ENCODE measurements around the gene CDCA7.
"Not testable (repeated sequence)": the region's sequence is repeated elsewhere in the genome, so short reads cannot be mapped to it uniquely, and the experiment has no call there.

Gene CDCA7

DNA sequence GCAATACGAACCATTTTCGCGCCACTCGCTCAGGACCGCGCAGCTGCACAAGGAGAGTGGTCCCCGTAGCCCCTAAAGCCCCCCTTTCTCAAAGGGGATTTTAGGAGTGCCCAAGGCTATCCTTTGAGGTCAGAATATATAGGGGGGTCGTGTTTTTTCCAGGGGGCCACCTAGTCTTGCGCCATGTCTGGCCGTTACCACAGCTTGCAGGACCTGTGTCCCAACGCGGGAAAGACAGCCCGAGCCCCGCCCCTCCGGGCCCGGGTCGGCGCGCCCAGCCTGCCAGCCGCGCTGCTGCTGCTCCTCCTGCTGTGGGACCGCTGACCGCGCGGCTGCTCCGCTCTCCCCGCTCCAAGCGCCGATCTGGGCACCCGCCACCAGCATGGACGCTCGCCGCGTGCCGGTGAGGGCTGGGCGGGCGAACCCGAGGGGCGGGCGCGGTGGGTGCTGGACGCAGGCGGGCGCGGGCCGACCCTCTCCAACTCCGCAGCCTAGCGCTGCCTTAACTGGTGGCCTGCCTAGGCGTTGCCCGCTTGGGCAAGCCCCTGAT is at the start of gene CDCA7:
TSS of gene CDCA7 (plus strand) at position 291 of the 550 bp plus-strand sequence. CDS start at position 383, 92 bp downstream.
- DNase-seq: peak; percentile 28

DNA sequence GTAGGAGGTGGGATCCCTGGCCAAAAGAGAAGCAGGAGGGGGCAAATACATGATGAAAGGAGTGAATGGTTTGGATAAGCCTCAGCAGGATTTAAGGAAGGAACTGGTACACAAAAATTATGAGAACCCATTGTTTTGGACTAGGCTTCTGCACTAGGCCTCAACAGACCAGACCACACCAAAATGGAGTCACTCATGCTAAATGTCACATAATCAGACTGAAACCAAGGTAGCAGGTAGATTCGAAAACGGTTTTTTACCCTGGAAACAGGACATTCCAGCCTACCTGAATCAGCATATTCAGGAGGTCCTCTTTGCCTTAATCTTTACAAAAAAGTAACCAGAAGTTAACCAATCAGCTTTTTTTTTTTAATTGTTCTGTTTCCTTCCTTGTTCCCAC is 49.4 kb upstream of the CDCA7 start:
- DNase-seq: no peak

GRCh38 chr2:173307293-173307692 is 47.4 kb upstream of the CDCA7 start:
- DNase-seq: no peak

DNA sequence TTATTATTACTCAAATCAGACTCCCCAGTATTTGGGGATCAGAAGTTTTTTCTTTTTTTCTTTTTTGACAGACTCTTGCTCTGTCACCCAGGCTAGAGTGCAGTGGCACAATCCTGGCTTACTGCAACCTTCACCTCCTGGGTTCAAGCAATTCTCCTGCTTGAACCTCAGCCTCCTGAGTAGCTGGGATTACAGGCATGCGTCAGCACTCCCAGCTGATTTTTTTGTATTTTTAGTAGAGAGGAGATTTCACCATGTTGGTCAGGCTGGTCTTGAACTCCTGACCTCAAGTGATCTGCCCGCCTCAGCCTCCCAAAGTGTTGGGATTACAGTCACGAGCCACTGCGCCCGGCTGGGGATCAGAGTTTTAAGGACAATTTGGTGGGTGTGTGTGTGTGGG is 45.3 kb upstream of the CDCA7 start:
- not testable (repeated sequence) for DNase-seq

DNA sequence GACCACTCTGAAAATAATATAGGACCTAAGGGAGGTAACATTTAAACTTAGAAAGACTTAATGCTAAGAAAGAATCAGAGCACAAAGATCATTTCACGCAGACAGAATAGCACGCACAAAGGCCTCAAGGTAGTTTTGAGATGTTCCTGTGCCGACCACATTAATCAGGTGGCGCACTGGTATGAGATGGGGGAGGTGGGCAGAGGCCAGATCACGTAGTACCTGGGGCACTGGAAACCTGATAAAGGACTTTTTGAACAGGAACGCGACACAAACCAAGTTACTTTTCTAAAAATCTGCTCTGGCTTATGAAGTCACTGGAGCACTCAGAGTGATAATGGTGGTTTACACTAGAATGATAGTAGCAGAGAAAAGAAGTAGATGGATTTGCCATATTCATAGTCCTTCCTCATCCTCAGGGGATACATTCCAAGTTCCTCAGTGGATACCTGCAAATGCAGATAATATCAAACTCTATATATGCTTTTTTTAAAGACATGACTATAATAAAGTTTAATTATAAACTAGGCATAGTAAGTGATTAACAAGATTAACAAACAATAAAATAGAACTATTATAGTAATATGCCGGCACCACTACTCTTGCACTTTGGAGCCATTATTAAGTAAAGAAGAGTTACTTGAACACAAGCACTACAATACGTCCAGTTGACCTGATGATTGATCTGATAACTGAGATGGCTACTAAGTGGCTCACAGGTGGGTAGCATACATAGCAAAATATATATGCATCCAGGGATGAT is 42.6 kb upstream of the CDCA7 start:
- DNase-seq: no peak

DNA sequence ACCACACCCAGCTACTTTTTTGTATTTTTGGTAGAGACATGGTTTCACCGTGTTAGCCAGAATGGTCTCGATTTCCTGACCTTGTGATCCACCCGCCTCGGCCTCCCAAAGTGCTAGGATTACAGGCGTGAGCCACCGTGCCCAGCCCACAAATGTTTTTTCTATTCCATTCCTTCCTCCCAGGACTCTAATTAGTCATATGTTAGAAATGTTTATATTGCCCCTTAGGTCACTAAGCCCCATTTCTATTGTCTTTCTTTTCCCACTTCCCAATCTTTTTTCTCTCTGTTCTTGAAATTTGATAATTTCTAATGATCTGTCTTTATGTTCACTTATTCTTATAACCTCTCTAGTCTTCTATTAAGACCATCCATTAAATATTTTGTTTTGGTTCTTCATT is 31.3 kb upstream of the CDCA7 start:
- no peak for DNase-seq

GRCh38 chr2:173326806-173327205 is 27.9 kb upstream of the CDCA7 start:
- DNase-seq: no peak

GRCh38 chr2:173327421-173327820 is 27.3 kb upstream of the CDCA7 start:
- no peak for DNase-seq

- DNase-seq: not testable (repeated sequence)
These were observed 21.7 kb upstream of the CDCA7 start for GRCh38 chr2:173333003-173333402.

- DNase-seq: no peak
These were observed 14.9 kb upstream of the CDCA7 start for GRCh38 chr2:173339807-173340206.

- DNase-seq: no peak
These were observed 10.8 kb upstream of the CDCA7 start for GRCh38 chr2:173343921-173344320.

DNA sequence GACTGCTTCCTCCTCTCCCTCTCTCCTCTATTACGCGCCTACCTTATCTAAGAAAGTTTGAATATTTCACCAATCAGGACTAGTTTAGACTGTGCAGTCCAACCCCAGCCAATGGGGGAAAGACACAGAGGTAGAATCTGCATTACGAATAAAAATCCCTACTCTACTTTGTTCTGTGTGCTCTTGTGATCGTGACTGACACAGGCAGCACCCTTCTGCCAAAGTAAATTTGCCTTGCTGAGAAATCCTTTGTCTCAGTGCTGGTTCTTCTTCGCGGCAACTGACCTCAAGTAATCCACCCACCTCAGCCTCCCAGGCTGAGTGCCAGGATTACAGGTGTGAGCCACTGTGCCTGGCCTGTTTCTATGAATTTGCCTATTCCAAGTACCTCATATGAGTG is 8.6 kb upstream of the CDCA7 start:
- no peak for DNase-seq

DNA sequence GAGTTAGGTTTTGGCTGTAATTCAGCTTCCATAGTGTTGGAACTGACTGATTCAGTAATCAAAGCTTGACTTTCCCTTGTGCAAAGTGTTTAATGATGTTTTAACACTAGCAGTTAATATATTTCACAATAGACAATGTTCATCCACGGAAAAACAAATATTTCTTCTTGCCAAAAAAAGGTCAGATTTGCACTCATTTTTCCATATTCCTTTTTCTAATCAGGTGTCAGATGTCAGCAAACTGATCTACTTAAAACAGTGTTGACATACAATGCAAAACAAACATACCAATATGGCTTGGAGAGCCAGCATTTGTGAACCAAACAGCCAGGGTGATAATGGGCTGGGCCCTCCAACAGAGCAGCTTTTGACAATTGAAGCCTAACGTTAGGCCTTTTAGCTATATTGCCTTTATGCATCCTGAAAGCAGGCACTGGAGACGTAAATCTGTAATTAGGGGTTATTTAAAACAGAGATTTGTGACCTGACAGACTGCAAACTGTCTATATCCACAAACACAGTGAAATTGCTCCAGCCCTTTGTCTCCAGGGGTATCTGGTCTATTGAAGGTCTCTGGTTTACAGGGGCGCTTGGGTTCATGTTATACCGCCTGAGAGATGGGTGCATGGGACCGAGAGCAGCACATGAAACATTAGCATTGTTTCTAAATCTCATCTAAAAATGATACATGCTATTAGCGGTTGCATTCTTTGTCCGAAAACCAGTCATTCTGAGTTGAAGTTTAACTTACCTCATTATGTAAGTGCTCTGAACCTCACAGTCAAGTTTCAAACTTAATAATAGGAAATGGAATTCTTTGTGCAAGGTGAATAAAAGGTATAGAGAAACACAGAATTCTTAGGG is 7.1 kb upstream of the CDCA7 start:
- DNase-seq: no peak

- DNase-seq: no peak
These were observed 5.4 kb upstream of the CDCA7 start for GRCh38 chr2:173349287-173349686.

- DNase-seq: no peak
These were observed 4.3 kb upstream of the CDCA7 start for GRCh38 chr2:173350383-173350782.

DNA sequence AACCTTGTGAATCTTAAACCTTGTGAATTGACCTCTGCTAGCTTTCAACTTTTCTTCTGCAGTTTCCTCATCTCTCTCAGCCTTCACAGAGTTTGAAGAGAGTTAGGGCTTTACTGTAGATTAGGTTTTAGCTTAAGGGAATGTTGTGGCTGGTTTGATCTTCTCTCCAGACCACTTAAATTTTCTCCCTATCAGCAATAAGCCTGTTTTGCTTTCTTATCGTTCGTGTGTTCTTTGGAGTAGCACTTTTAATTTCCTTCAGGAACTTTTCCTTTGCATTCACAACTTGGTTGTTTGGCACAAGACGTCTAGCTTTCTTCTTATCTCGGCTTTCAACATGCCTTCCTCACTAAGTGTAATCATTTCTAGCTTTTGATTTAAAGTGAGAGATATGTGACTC is 2.8 kb upstream of the CDCA7 start:
- no peak for DNase-seq

DNA sequence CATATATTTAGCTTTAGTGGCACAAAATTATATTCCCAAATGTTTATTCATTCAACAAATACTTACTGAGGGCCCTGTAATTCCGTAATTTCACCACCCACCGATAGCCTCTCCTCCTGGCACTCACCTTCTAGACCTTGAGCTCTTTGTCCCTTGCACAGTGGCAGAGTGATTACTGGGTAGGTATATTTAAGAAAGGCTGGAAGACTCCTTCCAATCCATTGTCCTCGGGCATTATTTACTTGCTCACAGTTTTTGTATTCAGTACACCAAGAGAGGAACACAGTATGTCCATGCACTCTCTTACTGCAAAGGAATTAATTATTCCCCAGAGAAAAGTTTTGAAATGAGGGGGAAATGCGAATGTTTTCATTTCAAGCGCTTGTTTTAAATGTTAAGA is 1.1 kb upstream of the CDCA7 start:
- no peak for DNase-seq

DNA sequence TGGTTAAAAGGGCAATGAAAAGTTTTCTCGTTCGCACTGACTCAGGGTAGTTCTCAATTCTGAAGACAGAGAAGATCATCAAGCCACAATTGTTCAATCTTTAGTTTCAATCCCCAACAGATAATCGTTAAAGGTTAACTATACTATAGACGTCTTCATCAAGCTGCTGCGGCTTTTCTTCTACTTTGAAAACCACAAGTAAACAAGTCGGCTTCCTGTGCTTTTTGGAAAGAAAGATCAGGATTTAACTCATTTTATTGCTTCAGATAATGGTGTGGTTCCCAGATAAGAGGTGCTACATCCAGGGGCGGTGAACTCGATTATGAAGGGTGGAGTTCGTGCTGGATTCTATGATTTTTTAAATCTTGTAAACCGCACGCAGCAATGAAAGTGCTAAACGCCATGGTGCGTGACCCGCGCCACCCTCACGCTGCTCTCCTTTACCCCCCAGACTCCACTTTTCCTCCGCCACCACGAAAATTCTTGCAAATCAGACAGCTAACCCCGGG is 545 bp upstream of the CDCA7 start:
- no peak for DNase-seq

DNA sequence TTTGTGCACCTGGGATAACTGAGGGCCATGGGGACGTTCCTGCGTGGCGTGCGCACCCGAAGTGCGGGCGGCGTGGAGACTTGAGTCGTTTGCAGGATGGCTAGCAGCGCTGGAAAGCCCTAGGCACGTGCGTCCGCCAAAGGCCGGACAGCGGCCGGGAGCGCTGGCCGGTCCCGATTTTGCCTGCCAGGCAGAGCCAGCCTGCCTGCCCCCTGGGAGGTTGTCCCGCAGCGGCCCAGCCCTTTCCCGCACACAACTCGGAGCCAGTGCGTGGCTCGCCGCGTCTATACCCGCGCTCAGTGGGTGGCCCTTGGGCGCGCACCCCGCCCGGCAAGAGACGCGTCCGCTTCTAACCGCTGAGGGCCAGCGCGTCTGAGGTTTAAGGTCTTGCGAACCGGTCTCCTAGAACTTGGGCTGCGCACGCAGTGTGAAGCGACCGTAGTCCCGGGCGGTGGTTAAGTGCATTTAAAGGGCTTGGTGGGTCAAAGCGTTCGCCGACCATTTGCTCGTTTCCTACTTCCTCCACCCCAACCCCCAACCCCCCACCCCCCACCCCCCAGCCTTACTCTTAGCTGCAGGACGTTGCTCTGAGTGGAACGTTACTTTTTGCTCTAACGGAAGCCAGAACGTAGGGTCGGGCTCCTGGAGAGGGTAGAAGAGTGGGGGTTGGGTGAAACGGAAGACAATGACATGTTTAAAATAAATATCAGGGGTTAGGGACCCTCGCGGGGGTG is 627 bp downstream of the CDCA7 start:
- no peak for DNase-seq

- DNase-seq: no peak
These were observed 1.3 kb downstream of the CDCA7 start for GRCh38 chr2:173355866-173356508.

DNA sequence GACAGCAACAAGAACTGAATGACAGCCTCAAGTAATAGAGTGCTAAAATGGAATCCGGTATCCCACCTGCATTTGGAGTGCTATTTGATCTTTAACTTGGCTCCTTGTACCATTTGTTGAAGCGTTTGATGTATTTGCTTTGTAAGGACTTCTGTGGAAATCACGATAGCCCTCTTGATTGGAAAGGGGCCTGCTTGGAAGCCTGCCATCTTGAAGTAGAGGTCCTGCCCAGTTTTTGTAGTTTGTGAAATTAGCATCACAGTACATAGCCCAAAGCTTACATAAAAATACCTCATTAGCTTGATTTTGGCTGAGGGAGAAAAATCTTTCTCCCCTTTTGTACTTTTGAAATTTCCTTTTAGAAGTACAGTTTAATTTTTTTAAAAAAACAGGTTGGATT is 2.7 kb downstream of the CDCA7 start:
- DNase-seq: no peak

DNA sequence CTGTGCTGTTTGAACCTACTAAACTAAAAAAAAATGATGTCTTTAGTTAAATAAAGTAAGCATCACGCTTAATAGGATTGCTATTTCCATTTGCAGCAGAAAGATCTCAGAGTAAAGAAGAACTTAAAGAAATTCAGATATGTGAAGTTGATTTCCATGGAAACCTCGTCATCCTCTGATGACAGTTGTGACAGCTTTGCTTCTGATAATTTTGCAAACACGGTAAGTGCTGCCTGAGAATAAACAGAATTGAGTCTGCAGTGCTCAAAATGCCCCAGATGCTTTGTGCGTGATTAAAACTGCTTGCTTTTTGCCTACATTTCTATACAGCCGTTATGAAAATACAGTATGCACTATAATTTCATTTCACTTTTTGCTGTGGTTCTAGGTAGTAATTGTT is 3.9 kb downstream of the CDCA7 start:
- no peak for DNase-seq
